HG03066 (cell line): ENCODE measurements around the gene ESPNL.

ENCODE experiments used
- ATAC-seq: cut with Tn5 transposase; IDR thresholded peaks from one replicate; pipeline ENCODE4 v1.9.1; 2021; ENCODE audit warnings: low read depth; ENCODE audit not compliant: unreplicated experiment

Gene ESPNL

DNA sequence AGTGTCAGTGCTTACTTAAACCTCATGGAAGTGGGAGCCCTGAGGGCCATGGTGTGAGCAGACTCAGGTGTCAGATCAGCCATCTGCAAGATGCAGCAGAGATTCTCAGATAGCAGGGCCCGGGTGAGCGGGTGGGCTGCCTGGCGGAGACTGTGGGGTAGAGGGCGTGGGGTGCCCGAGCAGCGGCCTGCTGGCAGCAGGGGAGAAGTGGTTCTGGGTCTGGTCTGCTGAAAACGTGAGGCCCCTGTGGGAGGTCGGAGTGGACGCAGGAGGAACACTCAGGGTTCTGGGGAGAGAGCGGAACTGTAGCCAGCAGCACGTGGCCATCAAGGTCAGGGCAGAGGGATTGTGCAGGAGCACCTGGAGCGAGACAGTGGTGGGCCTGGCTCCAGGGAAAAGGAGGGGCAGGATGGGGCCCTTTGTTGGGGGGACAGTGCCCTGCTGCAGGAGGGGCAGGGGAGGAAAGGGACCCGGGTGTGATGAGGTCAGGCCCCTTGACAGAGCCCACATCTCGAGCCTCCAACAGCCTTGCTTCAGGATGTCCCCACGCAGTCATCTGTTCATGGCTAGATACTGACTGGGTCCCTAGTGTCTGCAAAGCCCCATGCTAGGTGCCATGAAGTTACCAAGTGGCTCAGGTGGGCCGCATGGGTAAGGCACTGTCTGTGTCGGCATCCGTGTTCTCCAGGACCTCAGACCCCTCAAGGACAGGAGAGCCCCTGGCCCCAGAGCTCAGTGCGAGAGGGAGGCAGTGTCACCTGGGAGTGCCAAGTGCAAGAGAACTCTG, 2.7 kb upstream of the ESPNL start:
- no peak for ATAC-seq

DNA sequence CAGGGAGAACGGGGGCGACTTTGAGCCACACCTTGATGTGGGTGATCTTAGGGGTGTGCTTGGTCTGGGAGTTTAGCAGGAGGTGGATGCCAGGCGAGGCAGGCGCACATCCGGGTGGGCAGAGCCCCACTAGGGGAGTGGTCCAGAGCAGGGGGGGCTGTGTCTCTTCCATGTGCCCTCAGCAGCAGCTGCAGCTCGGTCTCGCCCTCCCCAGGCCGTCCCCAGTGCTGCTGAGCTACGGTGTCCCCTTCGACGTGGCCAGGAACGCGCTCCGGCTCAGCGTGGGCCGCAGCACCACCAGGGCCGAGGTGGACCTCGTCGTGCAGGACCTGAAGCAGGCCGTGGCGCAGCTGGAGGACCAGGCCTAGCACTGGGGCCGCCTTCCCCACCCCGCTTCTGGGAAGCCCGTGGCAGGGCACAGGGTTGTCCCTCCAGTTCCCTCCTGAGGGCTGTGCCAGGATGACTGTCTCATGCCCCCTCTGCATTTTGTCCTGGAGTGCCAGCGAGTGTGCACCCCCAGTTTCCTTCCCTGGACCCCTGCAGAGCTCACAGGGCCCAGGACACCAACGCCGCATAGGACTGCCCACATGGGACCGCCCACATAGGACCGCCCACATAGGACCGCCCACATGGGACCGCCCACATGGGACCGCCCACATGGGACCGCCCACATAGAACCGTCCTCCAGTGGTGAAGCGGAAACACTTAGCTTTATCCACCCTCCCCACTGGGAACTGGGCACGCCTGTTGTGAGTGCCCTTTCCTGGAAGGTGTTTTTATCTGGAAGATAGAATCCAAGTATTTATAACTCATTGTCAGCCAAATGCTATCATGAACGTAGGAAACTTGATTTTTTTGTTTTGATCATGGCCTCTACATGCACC, 1.9 kb upstream of the ESPNL start:
- peak; percentile 79 for ATAC-seq

DNA sequence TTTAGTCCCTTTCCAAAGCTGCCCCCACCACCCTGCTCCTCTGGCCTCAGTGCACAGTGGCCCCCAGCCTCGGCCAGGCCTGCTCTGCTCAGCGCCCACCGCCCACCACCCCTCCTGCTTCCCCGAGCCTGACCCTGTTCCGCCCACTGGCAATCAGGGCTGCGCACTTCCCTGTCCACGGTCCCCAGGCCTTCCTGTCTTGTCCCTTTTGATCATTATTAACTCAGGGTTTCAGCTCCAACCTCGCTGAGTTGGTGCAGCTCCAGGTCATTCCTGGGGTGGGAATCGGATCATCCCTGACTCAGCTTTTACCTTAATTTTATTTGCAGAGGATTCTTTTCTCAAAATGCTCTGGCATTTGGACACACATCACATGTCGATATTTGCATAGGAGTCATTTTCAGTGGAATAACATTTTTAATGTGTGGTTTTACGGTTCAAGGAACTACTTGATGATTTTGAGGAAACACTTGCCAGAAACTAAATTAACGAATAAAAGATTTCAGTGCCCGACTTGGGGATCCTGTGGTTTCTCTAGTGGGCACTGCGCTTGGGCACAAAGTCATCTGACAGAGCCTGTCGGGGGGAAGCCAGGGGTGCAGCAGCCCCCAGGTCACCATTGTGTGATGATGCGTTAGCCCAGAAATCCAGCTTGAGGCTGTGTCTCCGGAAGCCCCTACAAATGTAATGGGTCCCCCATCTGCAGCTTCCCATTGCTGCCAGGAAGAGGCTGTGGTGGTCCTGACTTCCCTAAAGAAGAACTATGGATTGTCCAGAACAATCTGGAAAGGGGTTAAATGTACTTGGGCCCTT, 1.0 kb upstream of the ESPNL start:
- ATAC-seq: peak; percentile 33

DNA sequence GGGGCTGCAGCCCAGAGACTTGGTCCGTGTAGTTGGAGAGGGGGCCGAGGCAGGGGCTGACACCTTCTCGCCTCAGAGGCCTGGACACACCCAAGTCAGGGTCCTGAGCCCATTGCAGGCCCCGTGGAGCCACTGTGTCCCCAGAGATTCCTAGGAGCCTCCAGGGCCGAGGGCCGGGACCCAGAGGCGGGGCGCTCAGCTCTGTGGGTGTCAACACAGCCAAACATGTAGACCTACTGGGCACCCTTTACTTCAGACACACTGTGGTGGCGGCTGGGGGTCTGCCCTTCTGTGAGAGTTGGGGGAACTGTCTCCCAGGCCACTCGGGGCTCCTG, 459 bp upstream of the ESPNL start:
- no peak for ATAC-seq

DNA sequence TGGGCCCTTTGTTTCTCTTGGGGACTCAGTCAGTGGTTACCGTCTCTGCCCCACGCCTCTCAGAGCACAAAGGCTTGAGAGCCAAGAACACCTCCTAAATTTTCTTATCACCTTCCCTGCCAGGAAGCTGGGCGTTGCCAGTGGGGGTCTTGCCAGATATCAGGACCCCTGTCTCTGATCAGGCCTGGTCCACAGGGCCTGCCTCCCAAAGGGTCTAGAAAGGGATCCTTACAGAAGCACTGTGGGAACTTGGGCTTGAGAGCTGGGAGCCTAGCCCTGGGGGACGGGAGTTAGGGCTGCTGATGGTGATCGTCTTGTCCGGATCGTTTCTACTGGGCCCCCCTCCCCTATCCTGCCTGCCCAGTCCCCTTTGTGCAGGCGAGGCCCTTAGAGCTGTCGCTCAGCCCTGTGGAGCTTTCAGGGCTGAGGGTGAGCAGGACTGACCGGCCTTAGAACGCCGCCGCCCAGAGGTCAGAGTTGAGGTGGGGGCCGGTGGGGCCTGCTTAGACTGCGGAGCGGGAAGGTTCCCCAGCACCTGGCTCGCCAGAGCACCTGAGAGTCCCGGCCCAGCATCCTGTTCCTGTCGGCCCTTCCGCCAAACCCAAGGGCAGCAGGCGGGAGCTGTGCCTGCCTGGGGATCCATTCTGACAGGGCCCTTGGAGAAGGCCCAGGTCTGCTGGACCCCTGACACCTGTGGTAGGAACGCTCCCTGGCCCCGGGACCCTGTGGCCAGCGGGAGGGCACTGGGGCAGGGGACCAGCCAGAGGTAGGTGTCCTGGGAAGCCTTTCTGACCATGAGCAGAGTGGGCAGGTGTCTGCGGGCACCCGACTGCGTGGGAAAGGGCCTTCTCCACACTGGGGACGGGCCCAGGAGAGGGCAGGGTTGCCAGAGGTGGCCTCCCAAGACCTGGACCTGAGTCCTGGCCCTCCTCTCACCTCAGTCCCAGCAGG, 956 bp downstream of the ESPNL start:
- ATAC-seq: no peak

DNA sequence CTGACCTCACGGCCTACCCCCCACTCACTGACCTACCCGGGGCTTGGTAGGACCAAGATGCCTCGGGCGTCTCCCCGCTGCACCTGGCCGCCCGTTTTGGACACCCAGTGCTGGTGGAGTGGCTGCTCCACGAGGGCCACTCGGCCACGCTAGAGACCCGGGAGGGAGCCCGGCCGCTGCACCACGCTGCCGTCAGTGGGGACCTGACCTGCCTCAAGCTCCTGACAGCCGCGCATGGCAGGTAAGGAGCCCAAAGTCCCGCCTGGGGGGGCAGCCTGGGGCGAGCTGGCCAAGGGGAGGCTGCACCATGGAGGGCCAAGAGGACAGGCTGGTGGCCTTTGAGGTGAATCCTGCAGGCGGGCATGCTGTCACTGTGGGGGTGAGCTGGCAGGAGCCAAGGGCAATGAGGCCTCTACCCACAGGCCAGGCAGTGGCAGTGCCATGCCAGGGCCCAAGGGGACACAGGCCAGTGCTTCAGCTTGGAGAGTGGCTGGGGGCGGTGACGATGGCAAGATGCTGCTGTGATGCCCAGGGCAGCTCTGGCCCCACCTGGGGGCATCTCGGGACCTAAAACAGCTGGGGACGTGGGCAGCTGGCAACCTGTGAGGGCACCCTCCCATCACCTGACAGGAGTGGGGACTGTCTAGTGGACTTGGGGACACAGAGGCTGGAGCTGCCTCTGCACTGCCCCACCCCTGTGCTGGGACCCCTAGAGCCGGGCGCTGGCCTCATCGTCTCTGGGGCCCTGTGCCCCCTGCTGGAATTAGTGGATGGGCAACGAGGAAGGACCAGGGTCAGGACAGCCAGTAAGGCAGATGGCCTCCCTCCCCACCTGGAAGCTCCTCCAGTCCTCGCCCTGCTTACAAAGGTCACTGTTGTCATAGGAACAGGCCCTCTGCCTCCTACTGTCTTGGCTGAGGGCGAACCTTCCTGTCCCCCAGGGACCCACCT, 2.0 kb downstream of the ESPNL start:
- ATAC-seq: no peak

DNA sequence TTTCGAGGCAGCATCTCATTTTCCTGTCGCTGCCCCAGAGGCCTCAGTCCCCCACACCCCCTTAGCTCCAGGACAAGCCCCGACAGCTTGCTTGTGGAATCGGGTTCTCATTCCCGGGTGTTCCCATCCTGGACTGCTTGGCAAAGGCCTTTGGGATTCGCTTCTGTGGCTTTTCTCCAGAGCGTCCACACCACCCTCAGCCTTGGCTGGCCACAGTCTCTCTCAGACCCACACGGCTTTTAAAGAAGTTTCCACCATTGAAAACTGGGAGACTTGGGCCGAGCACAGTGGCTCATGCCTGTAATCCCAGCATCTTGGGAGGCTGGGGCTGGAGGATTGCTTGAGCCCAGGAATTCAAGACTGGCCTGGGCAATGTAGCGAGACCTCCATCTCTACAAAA, 2.7 kb downstream of the ESPNL start:
- no peak for ATAC-seq

DNA sequence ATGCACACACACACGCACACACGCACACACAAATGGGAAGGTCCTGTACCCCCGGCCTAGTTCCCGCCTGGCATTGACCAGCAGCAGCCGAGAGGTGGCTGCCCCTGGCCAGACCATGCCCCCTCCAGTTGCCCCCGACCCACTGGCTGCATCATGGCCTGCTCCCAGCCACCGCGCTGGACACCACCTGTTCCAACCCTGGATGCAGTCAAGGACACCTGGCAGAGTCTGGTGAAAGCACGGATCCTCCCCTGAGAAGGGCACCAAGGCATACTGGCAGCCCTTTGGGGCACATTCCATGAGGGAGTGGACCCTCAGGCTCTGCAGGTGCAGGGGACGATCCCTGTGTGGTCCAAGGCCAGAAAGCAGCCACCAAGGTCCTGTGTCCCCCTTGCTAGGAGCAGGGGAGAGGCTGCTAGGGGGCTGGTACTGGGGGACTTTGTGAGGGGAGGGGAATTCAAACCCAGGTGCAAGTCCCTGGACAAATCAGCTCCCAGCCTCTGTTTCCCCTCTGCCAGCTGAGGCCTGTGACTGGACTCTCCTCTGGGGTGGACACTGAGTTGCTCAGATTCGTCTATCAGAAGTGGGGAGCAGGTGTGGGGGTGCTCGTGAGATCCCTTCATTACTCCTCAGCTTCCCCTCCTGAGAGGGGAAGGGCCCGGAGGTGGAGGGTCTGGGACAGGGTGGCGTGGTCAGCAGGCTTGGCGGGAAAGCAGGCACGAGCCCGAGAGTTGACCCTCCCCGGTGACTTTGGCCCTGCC, 3.5 kb downstream of the ESPNL start:
- ATAC-seq: no peak

DNA sequence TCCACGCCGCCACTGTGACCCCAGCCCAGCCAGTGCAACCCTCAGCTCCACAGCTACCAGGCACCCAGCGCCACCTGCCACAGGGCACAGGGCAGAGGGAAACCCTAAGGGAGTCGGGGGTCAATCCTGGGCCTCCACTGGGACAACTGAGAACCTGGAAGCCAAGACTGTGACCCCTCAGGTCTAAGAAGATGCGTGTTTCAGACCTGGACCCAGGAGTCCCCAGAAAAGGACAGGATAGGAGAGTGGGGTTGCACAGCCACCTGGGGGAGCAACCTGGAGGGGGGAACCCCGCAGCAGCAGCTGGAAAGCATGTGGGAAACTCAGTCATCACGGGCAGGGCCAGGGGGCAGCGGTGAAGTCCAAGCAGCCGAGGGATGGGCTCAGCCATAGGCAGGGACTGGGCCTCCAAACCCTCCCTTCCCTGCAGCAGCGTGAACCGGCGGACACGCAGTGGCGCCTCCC, 4.1 kb downstream of the ESPNL start:
- ATAC-seq: no peak

DNA sequence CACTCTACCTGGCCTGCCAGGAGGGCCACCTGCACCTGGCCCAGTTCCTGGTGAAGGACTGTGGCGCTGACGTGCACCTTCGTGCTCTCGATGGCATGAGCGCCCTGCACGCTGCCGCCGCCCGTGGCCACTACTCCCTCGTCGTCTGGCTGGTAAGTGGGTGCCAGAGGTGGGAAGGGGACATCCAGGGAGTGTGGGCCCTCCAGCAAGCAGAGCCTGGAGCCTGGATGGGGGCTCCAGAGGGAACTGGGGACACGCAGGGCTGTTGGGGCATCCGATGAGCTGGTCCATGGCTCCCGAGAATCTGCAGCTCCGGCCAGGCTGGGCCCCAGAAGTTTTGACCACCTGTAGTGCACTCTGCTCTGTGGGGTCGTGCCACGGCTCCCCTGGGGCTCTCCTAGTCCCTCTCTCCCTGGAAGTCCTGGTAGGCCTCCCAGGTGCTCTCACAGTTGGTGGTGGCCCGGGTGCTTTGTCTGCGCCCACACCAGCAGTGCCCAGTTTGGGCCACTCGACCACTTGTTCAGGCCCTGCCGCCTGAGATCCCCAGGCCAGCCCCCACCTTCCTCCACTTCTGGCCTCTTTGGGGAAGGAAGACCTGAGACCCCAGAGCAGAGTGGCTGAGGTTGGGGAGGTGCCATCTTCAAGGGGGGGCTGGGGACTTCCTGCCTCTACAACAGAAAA, 4.7 kb downstream of the ESPNL start:
- ATAC-seq: no peak

DNA sequence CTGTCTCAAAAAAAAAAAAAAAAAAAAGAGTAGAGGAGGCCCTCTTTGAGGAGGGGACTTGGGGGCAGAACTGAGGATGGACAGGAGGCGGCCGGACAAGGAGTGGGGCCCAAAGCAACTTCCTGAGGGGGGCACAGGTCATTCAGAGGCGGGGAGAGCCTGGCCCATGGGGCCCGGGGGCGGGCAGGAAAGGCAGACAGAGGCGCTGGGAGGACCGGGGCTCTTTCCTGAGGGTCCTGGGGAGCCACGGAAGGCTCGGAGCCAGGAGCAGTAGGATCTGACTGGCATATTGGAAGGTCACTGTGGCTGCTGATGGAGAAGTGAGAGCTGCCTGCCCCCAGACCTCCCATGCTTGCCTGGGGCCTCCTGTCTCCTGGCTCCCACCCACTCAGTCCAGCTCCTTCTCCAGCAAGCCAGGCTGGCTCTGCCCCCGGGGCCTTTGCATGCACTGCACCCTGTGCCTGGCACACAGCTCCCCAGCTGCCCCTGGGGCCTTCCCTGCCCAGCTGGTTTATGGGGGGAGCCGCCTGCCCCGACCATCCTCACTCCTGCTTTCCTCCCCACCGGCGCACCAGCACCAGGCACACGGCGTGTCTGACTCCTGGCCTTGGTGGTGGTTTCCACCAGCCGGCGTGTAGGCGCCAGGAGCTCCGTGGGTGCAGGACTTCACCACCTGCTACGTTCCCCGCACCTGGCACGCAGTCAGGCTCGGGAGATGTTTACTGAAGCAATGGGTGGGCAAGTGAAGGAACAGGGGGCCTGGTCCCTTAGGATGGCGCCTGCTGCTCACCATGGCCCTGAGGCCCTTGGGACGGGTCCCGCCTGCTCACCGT, 5.6 kb downstream of the ESPNL start:
- no peak for ATAC-seq

DNA sequence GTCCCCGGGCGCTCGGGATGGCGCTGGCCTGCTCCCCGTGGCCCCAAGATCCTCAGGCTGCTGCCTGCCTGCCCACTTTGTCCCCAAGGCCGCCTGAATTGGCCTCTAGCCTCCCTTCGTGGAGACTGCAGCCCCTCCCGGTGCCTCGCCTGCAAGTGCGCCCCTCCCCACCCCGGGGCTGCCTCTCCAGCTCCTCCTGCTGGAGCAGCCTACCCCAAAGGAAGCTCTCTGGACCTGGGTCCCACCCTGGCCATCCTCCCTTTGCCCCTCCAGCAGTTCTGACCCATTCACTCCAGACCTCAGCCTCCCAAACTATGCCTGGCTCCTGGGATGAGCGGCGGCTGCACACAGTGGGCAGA, 6.2 kb downstream of the ESPNL start:
- no peak for ATAC-seq

DNA sequence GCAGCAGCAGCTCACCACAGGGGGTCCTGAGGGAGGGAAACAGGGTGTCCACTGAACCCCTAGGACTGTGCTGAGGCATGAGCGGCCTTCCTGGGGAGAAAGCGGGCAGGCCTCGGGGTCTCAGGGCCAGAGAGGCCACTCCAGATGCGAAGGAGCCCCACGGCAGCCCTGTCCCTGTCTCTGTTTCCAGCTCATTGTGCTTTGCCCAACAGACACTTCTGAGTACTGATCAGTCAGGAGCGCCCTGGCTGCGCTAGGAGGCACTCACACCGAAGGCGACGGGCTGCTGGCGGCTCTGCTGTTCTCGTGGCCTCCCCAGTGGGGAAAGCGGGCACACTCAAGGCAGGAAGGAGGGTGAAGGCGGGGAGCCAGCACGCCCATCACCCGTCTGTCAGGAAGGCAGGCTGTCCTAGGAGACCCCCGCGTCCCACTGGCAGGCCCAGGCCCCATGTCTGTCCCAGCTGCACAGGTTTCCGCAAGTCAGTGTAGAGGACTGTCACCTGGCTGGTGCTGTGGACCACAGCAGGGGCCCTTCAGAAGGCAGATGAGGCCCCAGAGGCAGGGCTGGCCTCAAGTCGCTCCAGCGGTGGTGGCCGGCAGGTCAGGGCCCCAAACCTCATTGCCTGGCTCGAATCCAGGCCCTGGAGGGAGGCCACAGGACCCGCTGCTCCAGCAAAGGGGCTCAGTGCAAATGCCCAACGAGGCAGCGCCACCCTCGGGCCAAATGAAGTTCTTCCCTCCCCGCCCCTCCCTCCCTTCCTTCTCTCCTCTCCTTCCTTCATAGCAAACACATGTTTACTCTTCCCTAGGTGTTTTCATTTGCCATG, 6.8 kb downstream of the ESPNL start:
- no peak for ATAC-seq

DNA sequence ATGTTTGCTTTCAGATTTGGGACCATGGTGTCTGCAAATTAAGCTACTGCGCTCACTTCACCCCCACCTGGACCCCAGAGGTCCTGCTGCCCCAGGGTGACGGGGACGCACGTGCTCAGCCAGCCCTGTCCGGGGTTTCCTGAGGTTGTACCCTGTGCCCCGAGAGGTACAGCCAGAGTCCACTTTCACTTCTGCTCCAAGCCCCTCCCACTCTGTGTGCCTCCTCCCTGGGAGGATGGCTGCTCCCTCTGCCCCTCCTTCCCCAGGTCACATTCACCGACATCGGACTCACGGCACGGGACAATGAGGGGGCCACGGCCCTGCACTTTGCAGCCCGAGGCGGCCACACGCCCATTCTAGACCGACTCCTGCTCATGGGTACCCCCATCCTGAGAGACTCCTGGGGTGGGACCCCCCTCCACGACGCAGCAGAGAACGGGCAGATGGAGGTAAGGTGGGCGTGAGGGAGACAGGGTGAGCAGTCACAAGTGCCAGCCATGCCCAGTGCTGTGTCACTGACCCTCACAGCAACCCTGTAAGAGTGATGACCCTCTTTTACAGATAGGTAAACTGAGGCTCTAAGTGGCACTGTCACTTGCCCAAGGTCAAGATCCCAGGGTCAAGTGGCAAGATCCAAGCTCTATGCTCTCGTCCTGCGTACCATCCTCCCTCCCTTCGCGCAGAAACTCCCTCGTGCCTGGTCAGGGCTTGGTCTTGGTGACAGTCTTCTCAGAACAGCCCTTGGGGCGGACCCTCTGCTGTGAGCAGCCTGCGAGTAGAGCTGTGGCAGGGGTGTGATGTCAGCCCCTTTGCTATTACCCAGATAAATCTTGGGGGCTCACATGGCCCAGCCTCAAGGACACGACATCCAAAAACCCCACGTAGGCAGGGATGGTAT, 7.6 kb downstream of the ESPNL start:
- ATAC-seq: no peak
